ENCODE data around the gene GRIP2.

DNA sequence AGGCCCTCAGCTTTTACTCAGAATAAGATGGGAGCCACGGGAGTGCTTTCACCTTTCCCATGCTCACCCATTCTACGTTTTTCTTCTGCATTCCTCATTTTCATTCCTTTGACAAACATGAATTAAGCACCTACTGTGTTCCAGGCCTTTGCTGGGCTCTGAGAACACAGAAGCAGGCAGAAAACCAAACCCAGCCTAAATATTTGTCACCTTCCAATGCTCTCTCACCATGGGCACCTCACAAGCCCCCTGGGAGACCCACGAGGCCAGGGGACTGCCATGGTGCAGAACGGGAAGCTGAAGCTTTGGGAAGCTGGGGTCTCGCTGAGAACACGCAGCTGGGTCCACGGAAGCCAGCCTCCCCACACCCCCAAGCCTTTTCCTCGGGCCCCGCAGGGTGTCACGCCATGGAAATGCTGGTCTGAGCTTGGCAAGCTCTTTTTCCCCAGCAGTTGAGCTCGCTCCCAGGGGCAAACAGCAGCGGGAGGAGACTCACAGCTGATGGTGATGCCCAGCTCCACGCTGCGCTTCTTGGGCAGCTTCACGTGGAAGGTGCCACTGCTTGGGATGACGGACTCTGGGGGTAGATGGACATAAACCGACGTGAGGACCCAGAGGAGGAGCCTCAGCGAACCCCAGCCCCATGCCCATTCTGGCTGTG is 27.7 kb downstream of the GRIP2 start:
- TF ChIP-seq, protein P1, sequence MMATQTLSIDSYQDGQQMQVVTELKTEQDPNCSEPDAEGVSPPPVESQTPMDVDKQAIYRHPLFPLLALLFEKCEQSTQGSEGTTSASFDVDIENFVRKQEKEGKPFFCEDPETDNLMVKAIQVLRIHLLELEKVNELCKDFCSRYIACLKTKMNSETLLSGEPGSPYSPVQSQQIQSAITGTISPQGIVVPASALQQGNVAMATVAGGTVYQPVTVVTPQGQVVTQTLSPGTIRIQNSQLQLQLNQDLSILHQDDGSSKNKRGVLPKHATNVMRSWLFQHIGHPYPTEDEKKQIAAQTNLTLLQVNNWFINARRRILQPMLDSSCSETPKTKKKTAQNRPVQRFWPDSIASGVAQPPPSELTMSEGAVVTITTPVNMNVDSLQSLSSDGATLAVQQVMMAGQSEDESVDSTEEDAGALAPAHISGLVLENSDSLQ (IDR thresholded peaks at IDR 0.05): no peak
- TF ChIP-seq SP1 (IDR thresholded peaks at IDR 0.05): no peak
- TF ChIP-seq NFRKB (IDR thresholded peaks at IDR 0.05): no peak
- no peak for TF ChIP-seq SUZ12 (IDR thresholded peaks at IDR 0.05)
- TF ChIP-seq ARNT (IDR thresholded peaks at IDR 0.05): no peak
- no peak for TF ChIP-seq CTBP1 (IDR thresholded peaks at IDR 0.05; ENCODE audit: borderline replicate concordance)
- TF ChIP-seq BHLHE40 (IDR thresholded peaks at IDR 0.05; ENCODE audit: borderline replicate concordance): no peak
- no peak for TF ChIP-seq FOXM1 (IDR thresholded peaks at IDR 0.05; ENCODE audit: borderline replicate concordance)
- TF ChIP-seq FOXA1 (IDR thresholded peaks at IDR 0.05): no peak
